ENCODE results near the gene SUPT7L.
"Not testable (repeated sequence)": the region's sequence is repeated elsewhere in the genome, so short reads cannot be mapped to it uniquely, and the experiment has no call there.

The SUPT7L gene

DNA sequence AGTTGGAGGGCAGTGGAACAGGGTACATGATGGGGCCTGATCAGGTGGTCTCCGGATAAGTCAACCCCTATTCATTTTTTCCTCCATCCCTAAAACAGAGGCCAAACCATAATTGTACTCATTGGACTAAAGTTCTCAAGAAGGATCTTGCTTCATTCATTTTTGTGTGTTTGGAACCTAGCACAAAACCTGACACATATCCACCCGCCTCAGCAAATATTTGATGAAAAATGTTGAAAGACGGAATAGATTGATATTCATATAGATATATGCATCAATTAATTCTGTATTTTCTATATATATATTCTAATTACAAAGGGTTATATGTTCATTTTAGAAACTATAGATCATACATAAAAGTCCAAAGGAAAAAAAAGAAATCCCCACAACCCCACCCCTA is 22.2 kb upstream of the SUPT7L start:
- no peak for DNase-seq (ENCODE audit: low read depth in 1 of 2, low spot score in 1 of 2)

DNA sequence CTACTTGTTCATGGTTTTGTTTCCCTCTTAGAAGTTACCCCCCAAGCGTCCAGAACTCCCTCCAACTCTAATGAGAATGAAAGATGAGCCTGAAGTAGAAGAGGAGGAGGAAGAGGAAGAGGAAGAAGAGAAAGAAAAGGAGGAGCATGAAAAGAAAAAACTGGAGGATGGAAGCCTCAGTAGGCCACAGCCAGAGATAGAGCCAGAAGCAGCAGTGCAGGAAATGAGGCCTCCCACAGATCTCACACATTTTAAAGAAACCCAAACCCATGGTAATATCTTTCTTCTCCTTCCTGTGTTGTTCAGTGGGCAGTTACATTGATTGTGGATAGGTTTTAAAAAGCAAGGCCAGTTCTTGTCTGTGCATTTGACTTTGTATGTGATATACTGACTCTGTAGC is 21.6 kb upstream of the SUPT7L start:
- DNase-seq (ENCODE audit: low read depth in 1 of 2, low spot score in 1 of 2) = not testable (repeated sequence)

DNA sequence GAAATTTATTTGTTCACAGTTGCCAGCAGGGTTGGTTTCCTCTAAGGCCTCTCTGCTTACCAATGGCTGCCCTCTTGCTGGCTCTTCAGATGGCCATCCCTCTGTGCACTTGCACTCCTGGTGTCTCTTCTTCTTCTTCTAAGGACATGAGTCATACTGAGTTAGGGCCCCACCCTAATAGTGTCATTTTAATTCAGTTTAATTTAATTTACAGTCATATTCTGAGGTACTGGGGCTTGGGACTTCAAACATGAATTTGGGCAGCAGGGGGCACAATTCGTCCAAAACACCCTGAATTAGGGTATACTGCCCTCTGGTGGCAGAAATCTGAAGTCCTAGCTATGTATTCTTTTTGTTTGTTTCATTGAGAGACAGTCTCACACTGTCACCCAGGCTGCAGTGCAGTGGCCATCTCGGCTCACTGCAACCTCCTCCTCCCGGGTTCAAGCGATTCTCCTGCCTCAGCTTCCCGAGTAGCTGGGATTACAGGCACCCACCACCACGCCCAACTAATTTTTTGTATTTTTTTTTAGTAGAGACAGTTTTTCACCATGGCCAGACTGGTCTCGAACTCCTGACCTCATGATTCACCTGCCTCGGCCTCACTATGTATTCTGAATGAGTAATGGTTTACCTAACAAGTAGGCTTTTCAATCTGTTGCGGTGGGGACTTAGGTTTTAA is 20.1 kb upstream of the SUPT7L start:
- DNase-seq (ENCODE audit: low read depth in 1 of 2, low spot score in 1 of 2) = peak; percentile 59 to 73

DNA sequence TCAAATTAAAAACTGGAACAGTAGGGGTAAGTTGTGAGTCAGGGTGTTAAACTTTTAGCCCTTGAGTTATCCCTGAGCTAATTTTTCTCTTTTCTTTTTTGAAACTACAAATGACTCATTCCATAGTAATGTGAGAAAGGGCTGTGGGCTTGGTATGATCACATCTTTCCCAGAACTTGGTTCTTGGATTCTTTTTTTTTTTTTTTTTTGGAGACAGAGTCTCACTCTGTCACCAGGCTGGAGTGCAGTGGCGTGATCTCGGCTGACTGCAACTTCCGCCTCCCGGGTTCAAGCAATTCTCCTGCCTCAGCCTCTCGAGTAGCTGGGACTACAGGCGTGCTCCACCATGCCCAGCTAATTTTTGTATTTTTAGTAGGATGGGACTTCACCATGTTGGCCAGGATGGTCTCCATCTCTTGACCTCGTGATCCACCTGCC is 18.9 kb upstream of the SUPT7L start:
- DNase-seq (ENCODE audit: low read depth in 1 of 2, low spot score in 1 of 2) = not testable (repeated sequence)

DNA sequence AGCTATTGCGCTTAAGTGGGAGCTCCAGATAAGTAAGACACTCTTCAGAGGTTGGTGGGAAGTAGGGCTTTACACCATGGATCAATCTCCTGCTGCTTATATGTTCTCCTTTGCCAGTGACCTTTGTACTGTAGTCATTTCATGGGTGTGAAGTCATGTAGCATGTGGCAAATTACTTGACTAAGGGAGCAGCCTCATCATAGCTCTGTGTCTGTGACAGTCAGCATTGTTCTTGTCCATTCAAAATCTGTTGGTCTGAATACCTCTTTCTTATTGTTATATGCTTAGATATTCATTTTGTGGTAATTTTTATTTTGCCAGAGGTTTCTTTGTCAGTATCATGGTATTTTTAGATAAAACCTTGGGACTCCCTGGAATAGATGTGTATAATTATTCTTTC is 18.4 kb upstream of the SUPT7L start:
- DNase-seq (ENCODE audit: low read depth in 1 of 2, low spot score in 1 of 2) = no peak

DNA sequence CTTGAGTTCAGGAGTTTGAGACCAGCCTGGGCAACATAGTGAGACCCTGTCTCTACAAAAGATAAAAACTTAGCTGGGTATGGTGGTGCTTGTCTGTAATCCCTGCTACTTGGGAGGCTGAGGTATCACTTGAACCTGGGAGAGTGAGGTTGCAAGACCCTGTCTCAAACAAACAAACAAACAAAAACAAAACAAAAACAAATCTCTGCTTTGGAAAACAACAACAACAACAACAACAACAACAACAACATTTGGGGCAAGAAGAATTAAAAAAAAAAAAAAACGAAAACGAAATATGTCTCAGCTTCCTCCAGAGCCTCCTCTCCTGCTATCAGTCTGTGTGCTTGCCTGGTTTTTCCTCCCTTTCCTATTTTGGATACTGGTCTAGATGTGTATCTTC is 17.2 kb upstream of the SUPT7L start:
- no peak for DNase-seq (ENCODE audit: low read depth in 1 of 2, low spot score in 1 of 2)

DNA sequence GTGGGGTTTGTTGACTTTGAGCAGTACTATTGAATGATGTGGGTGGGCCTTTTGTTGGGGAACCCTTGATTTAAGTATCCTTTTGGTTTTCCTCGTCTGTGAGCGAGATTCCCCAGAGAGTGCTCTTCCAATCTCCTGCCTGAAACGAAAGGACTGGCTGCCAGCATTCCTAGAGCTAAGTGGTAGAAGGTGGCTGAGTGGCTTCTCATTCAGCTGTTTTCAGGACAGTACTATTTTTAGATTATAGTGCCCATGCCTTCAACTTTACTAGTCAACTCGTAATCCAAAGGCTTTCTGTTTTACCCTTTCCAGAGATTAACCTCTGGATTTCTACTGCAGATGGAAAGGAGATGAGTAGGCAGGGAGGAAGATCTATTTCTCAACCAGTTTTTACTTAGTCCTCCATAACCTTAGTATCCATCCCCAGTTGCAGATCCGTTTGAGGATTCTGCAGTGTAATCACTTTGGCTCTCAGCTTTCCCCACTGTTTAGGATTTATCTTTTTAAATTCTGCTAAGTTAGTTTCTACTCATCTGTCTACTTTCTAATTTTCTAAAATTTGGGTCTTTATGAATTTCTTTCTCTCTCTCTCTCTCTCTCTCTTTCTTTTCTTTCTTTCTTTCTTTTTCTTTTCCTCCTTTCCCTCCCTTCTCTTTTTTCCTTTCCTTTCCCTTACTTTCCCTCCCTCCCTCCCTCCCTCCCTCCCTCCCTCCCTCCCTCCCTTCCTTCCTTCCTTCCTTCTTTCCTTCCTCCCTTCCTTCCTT is 9.5 kb upstream of the SUPT7L start:
- DNase-seq (ENCODE audit: low read depth in 1 of 2, low spot score in 1 of 2) = no peak

DNA sequence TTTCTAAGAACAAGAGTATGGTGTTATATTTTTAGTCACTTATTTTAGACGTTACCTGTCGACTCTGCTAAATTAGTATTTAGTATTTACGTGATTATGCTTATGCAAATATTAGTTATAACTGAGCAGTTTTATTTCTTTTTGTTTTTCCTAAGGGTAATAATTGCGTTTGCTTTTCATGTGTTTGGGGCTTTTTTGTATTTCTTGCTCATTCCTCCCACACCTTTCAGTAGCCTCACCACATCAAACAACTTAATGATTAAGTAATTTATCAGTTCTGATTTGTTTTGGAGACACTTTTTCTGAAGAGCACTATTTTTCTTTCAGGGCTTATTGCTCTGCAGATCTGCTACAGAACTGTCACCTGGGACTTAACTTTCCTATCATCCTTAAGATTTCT is 7.8 kb upstream of the SUPT7L start:
- DNase-seq (ENCODE audit: low read depth in 1 of 2, low spot score in 1 of 2) = no peak

DNA sequence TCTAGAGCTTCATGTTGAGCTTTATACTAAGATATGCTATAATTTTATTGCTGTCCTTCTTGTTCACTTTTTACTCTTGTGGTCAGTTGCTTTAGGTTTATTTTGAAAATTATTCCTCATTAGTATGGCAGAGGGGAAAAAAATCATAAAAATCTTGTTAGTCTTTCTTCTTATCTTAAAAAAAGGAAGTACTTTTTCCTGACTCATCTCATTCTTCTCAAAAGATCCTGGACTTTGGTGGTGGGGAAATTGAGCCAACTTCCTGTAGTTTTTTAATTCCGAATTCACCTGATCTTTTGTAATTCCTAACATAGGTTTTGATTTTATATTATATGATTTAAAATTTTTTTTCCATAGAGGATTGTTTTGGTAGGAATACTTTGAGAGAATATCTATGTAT is 4.0 kb upstream of the SUPT7L start:
- no peak for DNase-seq (ENCODE audit: low read depth in 1 of 2, low spot score in 1 of 2)

DNA sequence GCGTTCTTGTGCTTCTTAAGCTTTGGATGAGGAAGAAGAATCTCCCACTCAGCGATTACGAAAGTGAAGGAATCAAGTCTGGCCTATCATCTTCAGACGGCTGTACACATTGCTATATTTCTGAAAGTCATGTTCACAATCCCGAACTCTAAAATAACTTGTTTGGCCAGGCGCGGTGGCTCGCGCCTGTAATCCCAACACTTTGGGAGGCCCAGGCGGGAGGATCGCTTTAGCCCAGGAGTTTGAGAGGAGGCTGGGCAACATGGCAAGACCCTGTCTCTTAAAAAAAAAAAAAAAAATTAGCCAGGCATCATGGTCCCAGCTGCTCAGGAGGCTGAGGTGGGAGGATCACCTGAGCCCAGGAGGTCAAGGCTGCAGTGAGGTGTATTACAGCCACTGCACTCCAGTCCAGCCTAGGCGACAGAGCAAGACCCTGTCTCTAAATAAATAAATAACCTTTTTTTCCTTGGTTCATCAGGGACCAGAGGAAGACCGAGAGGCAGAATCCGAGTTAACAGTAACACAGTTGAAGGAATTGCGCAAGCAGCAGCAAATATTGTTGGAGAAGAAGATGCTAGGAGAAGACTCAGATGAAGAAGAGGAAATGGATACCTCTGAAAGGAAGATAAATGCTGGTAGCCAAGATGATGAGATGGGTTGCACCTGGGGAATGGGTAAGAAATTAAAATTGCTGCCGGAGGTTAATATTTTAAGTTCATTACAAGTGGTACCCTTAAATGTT is 1.4 kb upstream of the SUPT7L start:
- no peak for DNase-seq (ENCODE audit: low read depth in 1 of 2, low spot score in 1 of 2)

DNA sequence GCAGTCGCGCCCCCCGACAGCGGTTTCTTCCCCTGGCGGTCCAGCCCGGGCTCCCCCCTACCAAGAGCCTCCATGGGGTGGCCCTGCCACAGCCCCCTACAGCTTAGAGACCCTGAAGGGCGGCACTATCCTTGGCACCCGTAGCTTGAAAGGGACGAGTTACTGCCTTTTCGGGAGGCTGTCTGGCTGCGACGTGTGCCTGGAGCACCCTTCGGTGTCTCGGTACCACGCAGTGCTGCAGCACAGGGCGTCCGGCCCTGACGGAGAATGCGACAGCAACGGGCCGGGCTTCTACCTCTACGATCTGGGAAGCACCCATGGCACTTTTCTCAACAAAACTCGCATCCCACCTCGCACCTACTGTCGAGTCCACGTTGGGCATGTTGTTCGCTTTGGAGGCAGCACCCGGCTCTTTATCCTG is 750 bp upstream of the SUPT7L start:
- DNase-seq (ENCODE audit: low read depth in 1 of 2, low spot score in 1 of 2) = no peak

DNA sequence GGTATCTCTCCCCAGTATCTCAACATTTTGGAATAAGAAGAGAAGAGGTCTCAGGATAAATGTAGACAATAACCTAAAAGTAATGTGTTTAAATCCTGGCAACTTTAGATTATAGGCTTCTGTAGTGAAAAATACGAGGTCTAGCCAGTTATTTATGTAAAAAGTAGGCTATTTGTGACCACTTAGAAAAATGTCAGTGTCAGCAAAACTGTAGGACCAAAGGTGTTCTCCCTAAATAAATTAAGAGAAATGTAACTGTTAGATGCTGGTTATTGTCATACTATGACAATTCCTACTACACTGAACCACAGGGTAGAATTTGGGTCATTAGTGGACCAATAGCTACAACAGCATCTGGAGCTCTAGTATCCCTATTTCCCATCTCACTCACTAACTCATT is 2.0 kb downstream of the SUPT7L start:
- no peak for DNase-seq (ENCODE audit: low read depth in 1 of 2, low spot score in 1 of 2)

DNA sequence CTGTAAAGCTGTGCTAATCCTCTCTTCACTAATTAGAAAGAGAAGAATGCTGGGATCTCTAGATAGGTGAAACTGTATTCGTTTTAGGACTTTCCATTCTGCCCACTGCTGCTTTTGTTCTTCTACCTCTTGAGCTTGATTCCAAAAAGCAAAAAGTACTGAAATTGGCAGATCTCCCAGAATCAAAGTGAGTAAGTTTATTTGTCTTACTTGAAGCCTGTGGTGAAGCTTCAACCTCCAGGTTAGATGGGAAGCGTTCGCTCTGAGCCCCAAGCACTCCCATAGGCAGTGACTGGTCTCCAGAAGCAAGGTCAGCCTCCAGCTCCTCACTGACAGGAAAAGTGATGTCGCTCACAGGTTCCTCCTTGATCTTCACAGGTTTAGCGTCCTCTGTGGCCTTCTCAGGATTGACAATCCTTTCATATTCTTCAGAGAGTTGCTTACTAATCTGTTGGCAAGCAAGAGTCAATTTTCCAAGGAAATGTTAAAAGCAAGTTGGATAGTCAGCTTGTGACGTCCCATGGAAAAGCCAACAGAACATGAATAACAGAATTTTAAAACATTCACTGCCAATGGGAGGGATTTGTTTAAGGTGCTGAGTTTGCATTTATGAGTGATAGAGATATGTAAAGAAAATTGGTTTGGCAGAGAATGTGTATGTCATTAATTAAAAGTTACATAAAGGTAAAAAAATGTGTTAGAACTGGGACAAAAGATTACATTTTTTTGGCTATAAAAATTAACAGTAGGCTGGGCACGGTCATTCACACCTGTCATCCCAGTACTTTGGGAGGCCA is 8.1 kb downstream of the SUPT7L start:
- DNase-seq (ENCODE audit: low read depth in 1 of 2, low spot score in 1 of 2) = no peak

DNA sequence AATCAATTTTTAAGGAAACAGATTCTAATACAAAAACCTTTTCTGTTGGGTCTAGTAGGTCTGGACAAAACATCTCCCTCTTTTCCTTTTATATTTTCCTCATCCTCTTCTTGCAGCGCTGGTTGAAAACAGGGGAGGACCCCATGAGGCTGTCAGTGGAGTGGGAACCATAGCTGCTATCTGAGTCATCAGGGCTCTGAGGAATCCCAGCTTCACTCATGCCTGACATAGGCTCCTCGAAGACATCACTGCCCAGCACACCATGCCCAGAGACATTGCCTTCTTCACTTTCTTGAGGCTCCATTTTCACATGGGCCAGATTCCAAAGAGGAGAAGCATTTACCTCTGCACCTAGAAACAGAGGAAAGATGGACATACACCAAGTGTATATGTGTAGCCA is 10.0 kb downstream of the SUPT7L start:
- DNase-seq (ENCODE audit: low read depth in 1 of 2, low spot score in 1 of 2) = no peak

DNA sequence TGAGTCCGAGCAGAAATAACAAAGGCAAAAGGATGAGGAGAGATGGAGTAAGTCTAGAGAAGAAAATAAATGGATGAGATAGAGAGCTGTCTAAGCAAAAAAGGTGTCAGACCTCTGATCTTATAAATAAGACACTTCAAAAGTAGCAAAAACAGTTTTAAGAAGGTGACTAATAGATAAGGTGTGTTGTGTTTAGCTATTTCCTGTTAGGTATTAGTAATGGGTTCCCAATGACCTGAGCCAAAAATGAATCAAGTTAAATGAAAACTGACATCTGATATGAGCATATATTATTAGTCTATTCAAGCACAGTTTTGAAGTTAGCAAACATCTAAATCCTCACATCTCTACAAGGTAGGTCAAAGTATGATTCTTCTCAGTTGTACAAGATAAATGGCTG is 10.6 kb downstream of the SUPT7L start:
- no peak for DNase-seq (ENCODE audit: low read depth in 1 of 2, low spot score in 1 of 2)

DNA sequence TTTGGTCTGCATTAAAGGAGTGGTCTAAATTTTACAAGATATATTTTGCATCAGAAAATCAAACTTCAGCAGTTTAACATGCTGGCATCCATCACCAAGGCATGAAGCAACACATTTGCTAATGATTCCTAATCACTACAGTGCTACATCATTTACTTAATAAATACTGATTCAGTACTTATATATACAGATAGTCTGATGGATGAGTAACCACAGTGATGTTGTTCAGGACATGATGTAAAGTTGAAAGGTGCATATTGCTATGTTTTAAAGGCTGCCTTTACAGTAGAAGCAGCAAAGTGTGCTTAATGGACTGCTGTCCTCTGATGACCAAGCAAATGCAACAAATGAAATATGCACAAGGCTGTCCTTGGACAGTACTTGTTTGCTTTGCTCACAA is 11.1 kb downstream of the SUPT7L start:
- DNase-seq (ENCODE audit: low read depth in 1 of 2, low spot score in 1 of 2) = no peak

DNA sequence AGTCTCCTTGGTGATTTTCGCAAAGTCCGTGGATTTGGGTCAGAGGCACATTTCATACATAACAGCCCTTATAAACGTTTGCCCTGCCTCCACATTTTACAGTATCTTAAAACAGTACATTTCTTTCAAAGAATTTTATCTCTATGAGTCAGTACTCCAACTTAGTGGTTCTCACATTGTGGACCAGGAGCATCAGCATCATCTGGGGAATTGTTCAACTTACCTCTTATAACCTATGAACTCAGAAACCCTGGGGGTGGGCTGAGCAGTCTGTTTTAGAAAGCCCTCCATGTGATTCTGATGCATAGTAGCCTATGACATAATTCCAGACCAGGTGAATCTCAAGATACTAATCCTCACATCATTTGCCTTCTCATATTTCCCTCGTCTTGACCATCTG is 12.4 kb downstream of the SUPT7L start:
- DNase-seq (ENCODE audit: low read depth in 1 of 2, low spot score in 1 of 2) = no peak

DNA sequence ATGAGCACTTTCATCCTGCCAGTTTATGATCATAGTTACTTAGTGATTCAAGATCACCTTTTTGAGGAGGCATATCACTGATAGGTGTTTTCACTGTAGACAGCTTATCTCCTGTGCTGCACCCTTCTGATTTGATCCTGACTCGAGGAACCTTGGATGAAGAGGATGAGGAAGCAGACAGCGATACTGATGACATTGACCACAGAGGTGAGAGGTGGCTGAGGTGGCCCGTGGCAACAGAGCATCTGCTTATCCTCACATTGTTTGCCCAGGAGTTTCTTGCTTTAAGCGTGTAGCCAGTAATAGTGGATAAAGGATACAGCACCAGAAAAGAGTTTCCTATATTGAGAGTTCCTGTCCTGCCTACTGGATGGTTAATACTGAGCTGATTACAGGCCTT is 15.7 kb downstream of the SUPT7L start:
- DNase-seq (ENCODE audit: low read depth in 1 of 2, low spot score in 1 of 2) = no peak

DNA sequence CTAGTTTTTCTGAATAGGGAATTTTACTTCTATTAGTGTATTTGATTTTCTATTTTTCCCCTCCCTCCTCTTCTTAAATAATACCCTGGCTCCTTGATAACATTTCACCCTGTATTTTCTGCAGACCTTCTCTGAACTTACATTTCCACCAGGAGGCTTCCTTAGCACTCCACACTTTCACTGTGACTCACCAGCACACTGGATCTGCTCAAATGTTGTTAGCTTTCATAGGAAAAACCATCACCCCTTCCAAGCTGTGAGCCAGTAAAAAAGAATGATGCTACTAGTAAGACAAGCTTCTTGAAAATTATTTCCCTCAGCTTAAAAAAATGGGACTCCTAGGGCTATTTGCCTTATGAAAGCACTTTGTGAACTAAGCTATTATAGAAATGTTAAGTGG is 16.1 kb downstream of the SUPT7L start:
- DNase-seq (ENCODE audit: low read depth in 1 of 2, low spot score in 1 of 2) = no peak

DNA sequence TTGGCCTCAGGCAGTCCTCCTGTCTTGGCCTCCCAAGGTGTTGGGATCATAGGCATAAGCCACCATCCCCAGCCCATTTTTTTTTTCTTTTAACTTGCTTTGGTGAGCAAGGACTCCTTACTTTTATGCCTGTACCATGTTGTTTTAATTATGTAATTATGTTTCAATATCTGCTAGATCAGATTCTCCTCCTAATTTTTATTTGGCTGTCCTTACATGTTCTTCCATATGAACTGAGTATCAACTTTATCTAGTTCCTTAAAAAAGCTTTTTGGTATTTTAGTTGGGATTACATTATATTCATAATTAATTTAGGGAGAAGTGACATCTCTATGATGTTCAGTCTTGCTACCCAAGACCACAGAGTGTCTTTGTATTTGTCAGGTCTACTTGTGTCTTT is 18.2 kb downstream of the SUPT7L start:
- no peak for DNase-seq (ENCODE audit: low read depth in 1 of 2, low spot score in 1 of 2)

DNA sequence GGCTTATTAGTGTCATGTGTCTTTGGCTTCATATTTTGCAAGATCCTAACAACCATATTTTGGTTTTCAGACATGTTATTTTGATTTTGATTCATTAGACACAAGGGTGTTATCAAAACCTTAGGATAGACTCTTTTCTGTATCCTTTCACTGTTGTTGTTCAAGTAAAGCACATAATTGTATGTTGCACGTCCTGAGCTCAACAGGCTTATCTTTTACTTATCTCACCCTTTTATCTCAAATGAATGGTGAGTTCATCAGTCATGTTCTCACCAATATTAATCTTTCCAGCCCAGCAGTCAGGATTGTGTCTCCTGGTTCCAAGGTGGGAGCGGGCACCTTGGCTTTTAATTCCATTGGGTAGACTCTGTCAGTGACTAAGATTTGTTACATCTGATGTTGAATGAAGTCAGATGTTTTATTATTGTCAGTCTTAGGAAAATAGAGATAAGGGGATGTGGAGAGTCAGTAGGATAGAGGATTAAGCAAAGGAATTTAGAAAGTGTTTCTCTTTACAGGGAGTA is 22.6 kb downstream of the SUPT7L start:
- DNase-seq (ENCODE audit: low read depth in 1 of 2, low spot score in 1 of 2) = no peak
